CD4-positive, alpha-beta T cell (primary cell): ENCODE data around the gene MPPED2. TPM values are rescaled to one million over a fixed set of nuclear protein-coding genes. Genes with fewer than 3 reads are reported as not detected.
"Not testable (repeated sequence)": the region's sequence is repeated elsewhere in the genome, so short reads cannot be mapped to it uniquely, and the experiment has no call there.

Source experiments
- ATAC-seq: fragments of 200-7000 bp; cut with Tn5 transposase; one replicate; pipeline ENCODE4 v1.10.0; 2022; ENCODE audit warnings: mild to moderate bottlenecking; ENCODE audit not compliant: poor library complexity
- CTCF ChIA-PET: fragments of 350-600 bp; sonication (Branson Sonifier 250); formaldehyde crosslinking; loops from one replicate; lab custom pipeline; 2021; ENCODE audit warnings: antibody characterized with exemption, inconsistent platforms; lab: Charles Lee
- POLR2A ChIA-PET: fragments of 350-600 bp; sonication (Branson Sonifier 250); formaldehyde crosslinking; loops from one replicate; lab custom pipeline; 2021; ENCODE audit warnings: antibody characterized with exemption, inconsistent platforms; lab: Charles Lee
- DNase-seq, 14 experiments: peaks; one replicate each; pipeline ENCODE4 v3.0.0-alpha.2; 2013 to 2020; ENCODE audit warnings: mixed read lengths in 2 of 14
- H3K27ac ChIP-seq, 2 donors: one replicate each; pipeline versions ENCODE4 v1.5.1 to v1.7.0; 2013; ENCODE audit warnings: low read length in 2 of 2, low read depth in 1 of 2, mild to moderate bottlenecking in 1 of 2
- H3K27me3 ChIP-seq, 2 experiments: 1 replicate in 1 of 2; 2 replicates in 1 of 2; pipeline versions ENCODE4 v1.6.1 to v1.7.0; 2013; ENCODE audit warnings: low read length in 2 of 2, control low read depth in 1 of 2, mild to moderate bottlenecking in 1 of 2, moderate library complexity in 1 of 2; ENCODE audit not compliant: insufficient read depth in 2 of 2, control insufficient read depth in 1 of 2
- H3K36me3 ChIP-seq: one replicate; pipeline ENCODE4 v1.6.1; 2013; ENCODE audit warnings: low read length, control low read depth; ENCODE audit not compliant: insufficient read depth
- H3K4me1 ChIP-seq: one replicate; pipeline ENCODE4 v1.6.1; 2013; ENCODE audit warnings: low read length, control low read depth; ENCODE audit not compliant: insufficient read depth
- H3K4me3 ChIP-seq: one replicate; pipeline ENCODE4 v1.5.1; 2013; ENCODE audit warnings: mild to moderate bottlenecking, low read length, moderate library complexity
- H3K9me3 ChIP-seq, 2 experiments: 1 replicate in 1 of 2; 2 replicates in 1 of 2; pipeline versions ENCODE4 v1.6.1 to v1.7.0; 2013; ENCODE audit warnings: low read length in 2 of 2, mild to moderate bottlenecking in 2 of 2, control low read depth in 1 of 2, moderate library complexity in 1 of 2; ENCODE audit not compliant: control insufficient read depth in 1 of 2, insufficient read depth in 1 of 2
- H3K27ac Mint-ChIP-seq: one replicate; pipeline ENCODE4 v1.8.0; 2020; ENCODE audit warnings: mixed read lengths
- H3K27me3 Mint-ChIP-seq: one replicate; pipeline ENCODE4 v1.8.0; 2021; ENCODE audit warnings: mixed read lengths
- H3K36me3 Mint-ChIP-seq: one replicate; pipeline ENCODE4 v1.8.0; 2021; ENCODE audit warnings: low read depth, mixed read lengths
- H3K4me1 Mint-ChIP-seq: one replicate; pipeline ENCODE4 v1.8.0; 2021; ENCODE audit warnings: low read depth, mixed read lengths
- H3K4me3 Mint-ChIP-seq: one replicate; pipeline ENCODE4 v1.8.0; 2020; ENCODE audit warnings: mild to moderate bottlenecking, mixed read lengths
- H3K9me3 Mint-ChIP-seq: one replicate; pipeline ENCODE4 v1.8.0; 2020; ENCODE audit warnings: mixed read lengths
- intact Hi-C, 2 experiments: fragments of 100-400 bp; cut with DNase I in 1 of 2; cut with micrococcal nuclease in 1 of 2; formaldehyde crosslinking; loops; one replicate each; pipeline versions ENCODE4 v1.15.1 to v1.9.0; 2023 to 2025; cut with DNase I, micrococcal nuclease
- total RNA-seq, 174 experiments: library from RNA in 2 of 174; stranded (reverse) in 2 of 174; gene quantifications; one replicate each; pipeline ENCODE4 v1.2.3 and lab custom pipeline; 2021 to 2026
- TF ChIP-seq, protein P1 (sequence below): fragments of 200-600 bp; IDR thresholded peaks from one replicate; pipeline ENCODE4 v1.8.0; 2022; ENCODE audit warnings: antibody characterized with exemption, mild to moderate bottlenecking

Gene MPPED2
- total RNA-seq, 2 experiments from 2014 or later: 0.96 to 1.7 TPM

DNA sequence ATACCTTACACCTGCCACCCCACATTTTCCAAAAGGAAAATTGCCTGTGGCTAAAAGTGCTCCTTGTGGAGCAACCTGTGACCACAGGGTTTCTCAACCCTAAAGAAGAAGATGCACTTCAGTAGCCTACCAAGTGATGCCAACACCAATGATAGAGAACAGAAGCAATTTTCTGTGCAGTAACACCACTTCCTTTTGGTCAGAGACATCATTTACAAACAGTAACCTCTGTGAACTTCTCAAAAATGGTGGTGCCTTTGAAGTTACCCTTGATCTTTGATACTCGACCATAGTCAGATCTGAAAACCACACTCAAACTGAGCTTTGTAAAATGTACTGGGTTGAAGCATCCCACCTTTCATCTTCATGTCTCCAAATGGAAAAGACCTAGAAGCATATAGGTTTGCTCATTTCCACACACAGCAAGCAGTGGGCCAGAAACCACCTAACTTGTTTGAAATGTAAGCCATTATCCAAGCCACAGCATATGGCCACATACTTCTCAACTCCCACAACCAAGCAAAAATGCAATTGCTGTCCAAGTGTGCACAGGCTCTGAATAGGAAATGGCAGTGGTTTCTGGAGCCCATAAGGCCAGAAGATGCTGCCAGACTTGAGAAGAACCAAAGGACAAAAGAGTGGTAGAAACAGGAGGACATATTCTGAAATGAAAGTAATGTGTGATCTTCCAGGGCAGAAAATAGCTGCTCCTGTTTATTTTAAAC, 24.3 kb downstream of the MPPED2 start:
- Mint-ChIP-seq H3K4me1 (no peaks in the 10 kb centered on the region), H3K9me3 (no peaks in the 10 kb centered on the region), H3K27me3 (no peaks in the 10 kb centered on the region), H3K27ac (no peak overlapping the region), H3K4me3 (no peak overlapping the region), H3K36me3 (no peaks in the 10 kb centered on the region)
- Histone ChIP-seq H3K27ac (no peak overlapping the region), H3K9me3 (no peaks in the 10 kb centered on the region), H3K4me1 (no peaks in the 10 kb centered on the region), H3K4me3 (no peak overlapping the region), H3K27me3 (no peaks in the 10 kb centered on the region), H3K36me3 (no peaks in the 10 kb centered on the region)
- TF ChIP-seq, protein P1, sequence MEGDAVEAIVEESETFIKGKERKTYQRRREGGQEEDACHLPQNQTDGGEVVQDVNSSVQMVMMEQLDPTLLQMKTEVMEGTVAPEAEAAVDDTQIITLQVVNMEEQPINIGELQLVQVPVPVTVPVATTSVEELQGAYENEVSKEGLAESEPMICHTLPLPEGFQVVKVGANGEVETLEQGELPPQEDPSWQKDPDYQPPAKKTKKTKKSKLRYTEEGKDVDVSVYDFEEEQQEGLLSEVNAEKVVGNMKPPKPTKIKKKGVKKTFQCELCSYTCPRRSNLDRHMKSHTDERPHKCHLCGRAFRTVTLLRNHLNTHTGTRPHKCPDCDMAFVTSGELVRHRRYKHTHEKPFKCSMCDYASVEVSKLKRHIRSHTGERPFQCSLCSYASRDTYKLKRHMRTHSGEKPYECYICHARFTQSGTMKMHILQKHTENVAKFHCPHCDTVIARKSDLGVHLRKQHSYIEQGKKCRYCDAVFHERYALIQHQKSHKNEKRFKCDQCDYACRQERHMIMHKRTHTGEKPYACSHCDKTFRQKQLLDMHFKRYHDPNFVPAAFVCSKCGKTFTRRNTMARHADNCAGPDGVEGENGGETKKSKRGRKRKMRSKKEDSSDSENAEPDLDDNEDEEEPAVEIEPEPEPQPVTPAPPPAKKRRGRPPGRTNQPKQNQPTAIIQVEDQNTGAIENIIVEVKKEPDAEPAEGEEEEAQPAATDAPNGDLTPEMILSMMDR: no peak
- ATAC-seq: no peak
- no peak for DNase-seq
- intact Hi-C loops: no loop called here
- POLR2A ChIA-PET: no interaction called here
- CTCF ChIA-PET: no interaction called here

DNA sequence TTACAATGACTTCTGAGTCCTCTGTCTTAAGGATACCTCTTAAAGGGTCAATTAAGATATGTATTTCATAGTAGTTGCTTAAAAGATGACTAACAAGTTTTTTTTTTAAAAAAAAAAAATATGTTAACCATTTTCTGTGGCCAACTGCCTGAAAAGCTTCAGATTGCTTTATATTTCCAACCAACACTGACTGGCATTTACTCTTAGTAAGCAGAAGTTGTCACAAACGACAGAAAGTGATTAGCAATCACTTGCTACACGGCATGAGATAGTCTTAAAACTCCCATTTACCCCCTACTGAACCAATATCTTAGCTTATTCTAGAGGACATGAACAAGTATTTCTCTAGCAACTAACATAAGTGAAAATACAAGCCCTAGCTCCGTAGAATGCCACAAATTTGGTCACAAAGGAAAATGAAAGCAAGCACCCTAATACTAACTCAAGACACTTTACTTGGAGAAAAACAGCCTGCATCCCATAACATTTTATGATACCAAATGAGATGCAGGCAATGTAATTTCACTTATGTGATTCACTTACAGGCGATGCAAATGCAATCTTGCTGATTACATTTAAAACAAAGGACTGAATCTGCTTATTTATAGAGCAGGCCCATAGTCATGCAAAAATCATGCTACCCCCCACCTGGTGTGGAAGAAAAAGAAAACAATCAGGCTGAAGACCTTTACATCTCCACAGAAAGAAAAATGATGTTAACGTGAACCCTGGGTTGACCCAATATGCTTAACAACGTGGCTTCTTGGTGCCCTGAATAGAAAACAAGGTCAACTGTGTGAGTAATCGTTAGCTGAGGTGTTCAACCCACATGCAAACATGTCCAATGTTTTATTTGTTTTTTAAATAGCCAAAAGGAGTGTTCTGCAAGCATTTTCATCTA, 25.7 kb downstream of the MPPED2 start:
- H3K4me1 ChIP-seq: no peaks in the 10 kb centered on the region
- H3K4me1 Mint-ChIP-seq: no peaks in the 10 kb centered on the region
- intact Hi-C loops: no loop called here
- H3K27ac ChIP-seq: no peak overlapping the region
- TF ChIP-seq, protein P1: no peak
- no peaks in the 10 kb centered on the region for H3K36me3 ChIP-seq
- no peak overlapping the region for H3K4me3 Mint-ChIP-seq
- DNase-seq: no peak
- no peaks in the 10 kb centered on the region for H3K27me3 ChIP-seq
- ChIA-PET POLR2A (no interaction called here), CTCF (interaction anchor here (0.8 kb wide), 1 partner anchor 10 kb away, joined by 3 read pairs; no protein-coding TSS in a partner anchor)
- ATAC-seq: no peak
- H3K36me3 Mint-ChIP-seq: no peaks in the 10 kb centered on the region
- no peaks in the 10 kb centered on the region for H3K27me3 Mint-ChIP-seq
- no peak overlapping the region for H3K27ac Mint-ChIP-seq
- no peak overlapping the region for H3K4me3 ChIP-seq
- no peaks in the 10 kb centered on the region for H3K9me3 ChIP-seq
- H3K9me3 Mint-ChIP-seq: no peaks in the 10 kb centered on the region

DNA sequence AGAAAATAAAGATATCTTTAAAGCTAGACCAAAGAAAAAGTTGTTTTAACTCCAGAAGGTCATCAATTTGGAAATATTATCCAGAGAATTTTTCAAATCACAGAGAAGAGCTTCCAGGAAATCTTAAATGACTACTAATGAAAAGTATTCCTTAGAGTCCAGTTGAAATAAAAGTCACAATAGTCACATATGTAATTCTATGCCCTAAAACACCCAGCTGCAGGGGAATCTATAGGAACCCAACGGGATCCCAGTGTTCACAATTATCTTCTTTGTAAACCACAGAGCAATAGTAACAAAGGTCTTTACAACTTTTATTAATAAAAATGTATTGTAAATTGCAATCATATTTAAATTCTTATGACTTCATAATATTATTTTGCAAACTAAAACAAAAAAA, 27.1 kb downstream of the MPPED2 start:
- Histone ChIP-seq H3K9me3 (no peaks in the 10 kb centered on the region), H3K27me3 (no peaks in the 10 kb centered on the region), H3K27ac (no peak overlapping the region), H3K4me1 (no peaks in the 10 kb centered on the region), H3K36me3 (no peaks in the 10 kb centered on the region), H3K4me3 (no peak overlapping the region)
- TF ChIP-seq, protein P1: no peak
- CTCF ChIA-PET: no interaction called here
- Mint-ChIP-seq H3K36me3 (no peaks in the 10 kb centered on the region), H3K4me3 (no peak overlapping the region), H3K27ac (no peak overlapping the region), H3K27me3 (no peaks in the 10 kb centered on the region), H3K9me3 (no peaks in the 10 kb centered on the region), H3K4me1 (no peaks in the 10 kb centered on the region)
- intact Hi-C loops: no loop called here
- ATAC-seq (no peak), DNase-seq (no peak)
- POLR2A ChIA-PET: no interaction called here

DNA sequence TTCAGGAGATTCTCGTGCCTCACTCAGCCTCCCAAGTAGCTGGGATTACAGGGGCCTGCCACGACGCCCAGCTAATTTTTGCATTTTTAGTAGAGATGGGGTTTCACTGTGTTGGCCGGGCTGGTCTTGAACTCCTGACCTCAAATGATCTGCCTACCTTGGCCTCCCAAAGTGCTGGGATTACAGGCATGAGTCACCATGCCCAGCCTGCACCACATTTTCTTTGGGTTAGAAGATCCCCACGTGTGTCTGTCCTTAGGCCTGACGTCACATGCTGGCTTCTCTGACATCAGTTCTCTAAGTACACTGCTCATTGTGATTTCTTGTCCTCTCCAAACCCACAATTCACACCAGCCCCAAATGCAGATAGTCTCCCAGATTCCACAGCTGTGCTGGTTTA, 31.6 kb downstream of the MPPED2 start:
- H3K36me3 Mint-ChIP-seq, POLR2A ChIA-PET: not testable (repeated sequence)

More for the DNA sequence above, 31.6 kb downstream of the MPPED2 start:
- H3K4me1 Mint-ChIP-seq, H3K4me3 ChIP-seq, DNase-seq, H3K27ac Mint-ChIP-seq, H3K36me3 ChIP-seq, H3K27ac ChIP-seq, H3K4me1 ChIP-seq, H3K27me3 ChIP-seq, ATAC-seq, intact Hi-C loops, H3K27me3 Mint-ChIP-seq, H3K4me3 Mint-ChIP-seq, CTCF ChIA-PET, H3K9me3 Mint-ChIP-seq, H3K9me3 ChIP-seq: not testable (repeated sequence)
